ENCODE results near the gene ASTN2.

GRCh38 chr9:116468793-116469527, 945.9 kb downstream of the ASTN2 start:
- TF ChIP-seq CTCF (conservative IDR thresholded peaks at IDR 0.05; ENCODE audit: low read length) (no peak), EZH2phosphoT487 (IDR thresholded peaks at IDR 0.05; ENCODE audit: borderline replicate concordance, low read depth, low read length) (no peak)
